Gastrocnemius medialis (tissue), 4 donors: Measurements from ENCODE around the gene AP4E1. TPM values are rescaled to one million over a fixed set of nuclear protein-coding genes. Genes with fewer than 3 reads are reported as not detected.

ENCODE experiments used
- ATAC-seq, 2 donors: fragments of 150-250 bp; one replicate each; pipeline ENCODE4 v1.9.1; 2016
- DNase-seq, 2 donors: peaks; one replicate each; pipeline ENCODE4 v3.0.0-alpha.2; 2019
- H3K27ac ChIP-seq, 4 donors: fragments of 200-600 bp; sonication (generic); 1 replicate in 1 of 4; 2 replicates in 3 of 4; pipeline ENCODE4 v1.5.1; 2016 to 2018; ENCODE audit warnings: mild to moderate bottlenecking in 2 of 4, moderate library complexity in 1 of 4
- H3K27me3 ChIP-seq, 3 donors: fragments of 200-600 bp; sonication (generic) in 2 of 3; 1 replicate in 1 of 3; 2 replicates in 2 of 3; pipeline versions ENCODE4 v1.5.1 to v1.6.0; 2016 to 2019; ENCODE audit warnings: mild to moderate bottlenecking in 1 of 3, moderate library complexity in 1 of 3
- H3K36me3 ChIP-seq, 2 donors: fragments of 200-600 bp; sonication (generic) in 1 of 2; one replicate each; pipeline ENCODE4 v1.5.1; 2017 to 2018
- H3K4me1 ChIP-seq, 2 donors: fragments of 200-600 bp; sonication (generic) in 1 of 2; one replicate each; pipeline ENCODE4 v1.5.1; 2016 to 2017; ENCODE audit warnings: mild to moderate bottlenecking in 2 of 2
- H3K4me3 ChIP-seq, 4 donors: fragments of 200-600 bp; sonication (generic) in 3 of 4; 1 replicate in 1 of 4; 2 replicates in 3 of 4; pipeline ENCODE4 v1.5.1; 2016 to 2019; ENCODE audit warnings: mild to moderate bottlenecking in 2 of 4
- H3K9me3 ChIP-seq, 3 donors: fragments of 200-600 bp; sonication (generic) in 2 of 3; 1 replicate in 1 of 3; 2 replicates in 2 of 3; pipeline ENCODE4 v1.5.1; 2016 to 2019
- POLR2A ChIP-seq, 2 donors: fragments of 450-650 bp; IDR thresholded peaks; one replicate each; pipeline ENCODE4 v1.6.1; 2017; ENCODE audit warnings: antibody characterized with exemption in 2 of 2, mild to moderate bottlenecking in 2 of 2, moderate library complexity in 2 of 2
- in situ Hi-C, 4 donors: fragments of 200-750 bp; cut with MboI; loops; one replicate each; pipeline versions ENCODE4 v1.15.0 to v1.8.0; 2017; ENCODE audit warnings: low sequenced_read_pairs in 4 of 4
- intact Hi-C: fragments of 100-400 bp; cut with DNase I; formaldehyde crosslinking; loops from one replicate; pipeline ENCODE4 v1.15.1; 2023; ENCODE audit warnings: low total_unique reads
- total RNA-seq, 4 donors: library from RNA; depleted of rRNA; stranded (reverse); fragments of >200 nt; gene quantifications; one replicate each; pipeline versions ENCODE4 v1.1.0 to v1.2.3, GENCODE V29; 2016
- TF ChIP-seq, protein P1 (sequence below), 5 experiments: fragments of 450-650 bp in 3 of 5; fragments of 200-600 bp in 2 of 5; sonication (generic) in 2 of 5; IDR thresholded peaks in 4 of 5; conservative IDR thresholded peaks in 1 of 5; 1 replicate in 4 of 5; 2 replicates in 1 of 5; pipeline ENCODE4 v1.5.1; 2016 to 2019; ENCODE audit warnings: antibody characterized with exemption in 5 of 5, mild to moderate bottlenecking in 3 of 5, moderate library complexity in 3 of 5

The AP4E1 gene
- total RNA-seq, 4 donors from 2014 or later = 11.6 to 14.0 (median 13.4) TPM

GRCh38 chr15:51006336-51006985 is 98.0 kb downstream of the AP4E1 start:
- intact Hi-C loops = no loop called here
- H3K27me3 ChIP-seq = no peaks in the 10 kb centered on the region
- H3K36me3 ChIP-seq = peaks cover 0 to 22% of the 10 kb centered on the region in 2 donors
- TF ChIP-seq POLR2A (IDR thresholded peaks at IDR 0.05) = no peak
- TF ChIP-seq, protein P1, sequence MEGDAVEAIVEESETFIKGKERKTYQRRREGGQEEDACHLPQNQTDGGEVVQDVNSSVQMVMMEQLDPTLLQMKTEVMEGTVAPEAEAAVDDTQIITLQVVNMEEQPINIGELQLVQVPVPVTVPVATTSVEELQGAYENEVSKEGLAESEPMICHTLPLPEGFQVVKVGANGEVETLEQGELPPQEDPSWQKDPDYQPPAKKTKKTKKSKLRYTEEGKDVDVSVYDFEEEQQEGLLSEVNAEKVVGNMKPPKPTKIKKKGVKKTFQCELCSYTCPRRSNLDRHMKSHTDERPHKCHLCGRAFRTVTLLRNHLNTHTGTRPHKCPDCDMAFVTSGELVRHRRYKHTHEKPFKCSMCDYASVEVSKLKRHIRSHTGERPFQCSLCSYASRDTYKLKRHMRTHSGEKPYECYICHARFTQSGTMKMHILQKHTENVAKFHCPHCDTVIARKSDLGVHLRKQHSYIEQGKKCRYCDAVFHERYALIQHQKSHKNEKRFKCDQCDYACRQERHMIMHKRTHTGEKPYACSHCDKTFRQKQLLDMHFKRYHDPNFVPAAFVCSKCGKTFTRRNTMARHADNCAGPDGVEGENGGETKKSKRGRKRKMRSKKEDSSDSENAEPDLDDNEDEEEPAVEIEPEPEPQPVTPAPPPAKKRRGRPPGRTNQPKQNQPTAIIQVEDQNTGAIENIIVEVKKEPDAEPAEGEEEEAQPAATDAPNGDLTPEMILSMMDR (IDR thresholded peaks at IDR 0.05 in 4 of 5, conservative IDR thresholded peaks at IDR 0.05 in 1 of 5) = no peak
- H3K4me1 ChIP-seq = no peaks in the 10 kb centered on the region
- H3K9me3 ChIP-seq = no peaks in the 10 kb centered on the region
- DNase-seq (no peak), ATAC-seq (no peak)
- H3K4me3 ChIP-seq = no peak overlapping the region
- H3K27ac ChIP-seq = no peak overlapping the region
- in situ Hi-C loops = no loop called here

DNA sequence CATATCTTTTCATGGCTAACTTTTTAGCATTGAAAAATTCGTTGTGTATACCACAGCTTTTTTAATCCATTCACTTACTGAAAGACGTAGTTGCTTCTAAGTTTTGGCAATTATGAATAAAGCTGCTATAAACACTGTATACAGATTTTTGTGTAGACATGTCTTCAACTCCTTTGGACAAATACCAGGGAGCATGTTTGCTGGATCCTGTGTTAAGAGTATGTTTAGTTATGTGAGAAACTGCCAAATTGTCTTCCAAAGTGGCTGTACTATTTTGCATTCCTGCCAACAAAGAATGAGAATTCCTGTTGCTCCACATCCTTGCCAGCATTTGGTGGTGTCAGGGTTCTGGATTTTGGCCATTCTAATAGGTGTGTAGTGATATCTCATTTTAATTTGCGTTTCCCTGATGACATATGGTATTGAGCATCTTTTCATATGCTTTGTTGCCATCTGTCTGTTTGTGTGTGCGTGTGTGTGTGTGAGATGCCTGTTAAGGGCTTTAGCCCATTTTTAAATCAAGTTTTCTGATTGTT is 98.7 kb downstream of the AP4E1 start:
- Histone ChIP-seq H3K27ac (no peak overlapping the region), H3K36me3 (peaks cover 0 to 18% of the 10 kb centered on the region in 2 donors), H3K4me1 (no peaks in the 10 kb centered on the region), H3K9me3 (no peaks in the 10 kb centered on the region), H3K4me3 (no peak overlapping the region), H3K27me3 (no peaks in the 10 kb centered on the region)
- intact Hi-C loops = no loop called here
- in situ Hi-C loops = no loop called here
- TF ChIP-seq, protein P1 (IDR thresholded peaks at IDR 0.05 in 4 of 5, conservative IDR thresholded peaks at IDR 0.05 in 1 of 5) = no peak
- no peak for TF ChIP-seq POLR2A (IDR thresholded peaks at IDR 0.05)
- no peak for ATAC-seq
- DNase-seq = no peak

- in situ Hi-C loops = no loop called here
- no peak for ATAC-seq
Measured at GRCh38 chr15:51011212-51011611, 102.7 kb downstream of the AP4E1 start.

GRCh38 chr15:51016615-51017014 is 108.1 kb downstream of the AP4E1 start:
- in situ Hi-C loops (no loop called here), intact Hi-C loops (no loop called here)
- DNase-seq = no peak
- no peaks in the 10 kb centered on the region for H3K4me1 ChIP-seq
- H3K36me3 ChIP-seq = peaks cover 0 to 3% of the 10 kb centered on the region in 2 donors
- H3K9me3 ChIP-seq = peaks cover 0 to 13% (median 0%) of the 10 kb centered on the region in 3 donors
- ATAC-seq = no peak
- no peaks in the 10 kb centered on the region for H3K27me3 ChIP-seq
- no peak overlapping the region for H3K4me3 ChIP-seq
- H3K27ac ChIP-seq = no peak overlapping the region
- TF ChIP-seq, protein P1 (IDR thresholded peaks at IDR 0.05 in 4 of 5, conservative IDR thresholded peaks at IDR 0.05 in 1 of 5) = no peak
- no peak for TF ChIP-seq POLR2A (IDR thresholded peaks at IDR 0.05)

More at GRCh38 chr15:51011212-51011611, 102.7 kb downstream of the AP4E1 start:
- no peak for TF ChIP-seq POLR2A (IDR thresholded peaks at IDR 0.05)
- TF ChIP-seq, protein P1 (IDR thresholded peaks at IDR 0.05 in 4 of 5, conservative IDR thresholded peaks at IDR 0.05 in 1 of 5) = no peak
- no peaks in the 10 kb centered on the region for H3K27me3 ChIP-seq
- H3K9me3 ChIP-seq = no peaks in the 10 kb centered on the region
- peaks cover 0 to 4% of the 10 kb centered on the region in 2 donors for H3K36me3 ChIP-seq
- DNase-seq = no peak
- H3K4me1 ChIP-seq = no peaks in the 10 kb centered on the region
- H3K27ac ChIP-seq = no peak overlapping the region
- intact Hi-C loops = no loop called here
- no peak overlapping the region for H3K4me3 ChIP-seq
